PC-9 (cell line): ENCODE measurements around the gene GRIPAP1.

Experiments
- CTCF ChIP-seq: fragments of 200-600 bp; sonication (generic); conservative IDR thresholded peaks from 2 replicates; pipeline ENCODE4 v1.6.1; 2017; ENCODE audit warnings: mixed run types, antibody characterized with exemption, mild to moderate bottlenecking, moderate library complexity
- EZH2 ChIP-seq: fragments of 200-600 bp; sonication (generic); IDR thresholded peaks from 2 replicates; pipeline ENCODE4 v1.8.0; 2017; ENCODE audit warnings: antibody characterized with exemption, low read depth

- TF ChIP-seq CTCF (no peak), EZH2 (no peak)
Observed at GRCh38 chrX:48924270-48924669, 77.8 kb downstream of the GRIPAP1 start.
